Endodermal cell (in vitro differentiated cells): Measurements from ENCODE around the gene PDCD10. TPM values are rescaled to one million over a fixed set of nuclear protein-coding genes. Genes with fewer than 3 reads are reported as not detected.

Experiments used
- DNase-seq: peaks from one replicate; pipeline ENCODE4 v3.0.0-alpha.2; 2017
- H3K27ac ChIP-seq: 2 replicates; pipeline ENCODE4 v1.5.1; 2013; ENCODE audit warnings: mild to moderate bottlenecking, low read depth, low read length, moderate library complexity
- H3K27me3 ChIP-seq: 2 replicates; pipeline ENCODE4 v1.6.1; 2013; ENCODE audit warnings: mild to moderate bottlenecking, low read length, moderate library complexity; ENCODE audit not compliant: insufficient read depth, control insufficient read depth, poor library complexity, severe bottlenecking
- H3K36me3 ChIP-seq: 2 replicates; pipeline ENCODE4 v1.7.0; 2013; ENCODE audit warnings: mild to moderate bottlenecking, low read length, moderate library complexity; ENCODE audit not compliant: control insufficient read depth, insufficient read depth
- H3K4me1 ChIP-seq: one replicate; pipeline ENCODE4 v1.7.0; 2013; ENCODE audit warnings: low read length; ENCODE audit not compliant: control insufficient read depth, insufficient read depth
- H3K4me3 ChIP-seq: 2 replicates; pipeline ENCODE4 v1.5.1; 2013; ENCODE audit warnings: mild to moderate bottlenecking, low read length, moderate library complexity
- H3K9ac ChIP-seq: 2 replicates; pipeline ENCODE4 v1.6.1; 2013; ENCODE audit warnings: mild to moderate bottlenecking, low read length, moderate library complexity; ENCODE audit not compliant: poor library complexity, severe bottlenecking; ENCODE audit errors: extremely low read depth
- H3K9me3 ChIP-seq: 2 replicates; pipeline ENCODE4 v1.6.1; 2013; ENCODE audit warnings: mild to moderate bottlenecking, low read length, moderate library complexity; ENCODE audit not compliant: control insufficient read depth
- H3K27ac Mint-ChIP-seq: 2 replicates; pipeline ENCODE4 v1.8.0; 2020; ENCODE audit warnings: mixed read lengths
- H3K27me3 Mint-ChIP-seq: 2 replicates; pipeline ENCODE4 v1.8.0; 2021; ENCODE audit warnings: mild to moderate bottlenecking, mixed read lengths; ENCODE audit not compliant: insufficient read depth
- H3K36me3 Mint-ChIP-seq: 2 replicates; pipeline ENCODE4 v1.8.0; 2020; ENCODE audit warnings: low read depth, mixed read lengths
- H3K4me1 Mint-ChIP-seq: 2 replicates; pipeline ENCODE4 v1.8.0; 2020; ENCODE audit warnings: mixed read lengths
- H3K4me3 Mint-ChIP-seq: 2 replicates; pipeline ENCODE4 v1.8.0; 2020; ENCODE audit warnings: mild to moderate bottlenecking, moderate library complexity, mixed read lengths
- H3K9me3 Mint-ChIP-seq: 2 replicates; pipeline ENCODE4 v1.8.0; 2020; ENCODE audit warnings: mild to moderate bottlenecking, mixed read lengths
- CTCF ChIP-seq: fragments of 200-600 bp; sonication (generic); conservative IDR thresholded peaks from 2 replicates; pipeline ENCODE4 v1.5.0; 2021; ENCODE audit warnings: antibody characterized with exemption, mild to moderate bottlenecking
- WGBS, 2 experiments: methylation state at CpG; one replicate each; pipeline versions ENCODE4 v1.1.5 to v1.1.7; 2013; ENCODE audit warnings: missing lambda C conversion rate in 2 of 2, mixed read lengths in 1 of 2; ENCODE audit not compliant: insufficient coverage in 1 of 2, insufficient read length in 1 of 2; 5-methylcytosine and 5-hydroxymethylcytosine counted together
- total RNA-seq, 2 donors: library from RNA; stranded (reverse); fragmentation: NEBNext Ultra II Directional in 1 of 2; extraction: Animal tissue kit (Norgen Biotek cat#: 25700) in 1 of 2; gene quantifications; 2 replicates in 1 of 2; 3 replicates in 1 of 2; pipeline ENCODE4 v1.2.1, GENCODE V29; 2021

The PDCD10 gene
- total RNA-seq, 2 donors from 2014 or later, result 75.2 to 84.8 TPM

GRCh38 chr3:167718582-167718981, 16.1 kb downstream of the PDCD10 start:
- Mint-ChIP-seq H3K36me3 (peaks cover 84% of the 10 kb centered on the region), H3K9me3 (peaks cover 19% of the 10 kb centered on the region), H3K27me3 (no peaks in the 10 kb centered on the region), H3K27ac (no peak overlapping the region), H3K4me3 (no peak overlapping the region), H3K4me1 (peaks cover 7% of the 10 kb centered on the region)
- Histone ChIP-seq H3K9me3 (peaks cover 59% of the 10 kb centered on the region), H3K27ac (no peak overlapping the region), H3K4me1 (peaks cover under 1% of the 10 kb centered on the region), H3K36me3 (peaks cover 86% of the 10 kb centered on the region), H3K9ac (no peak overlapping the region), H3K4me3 (no peak overlapping the region), H3K27me3 (no peaks in the 10 kb centered on the region)
- TF ChIP-seq CTCF, result no peak
- WGBS, 2 experiments, result 94 to 100% methylated on average over 1 of the region's 1 CpG
- no peak for DNase-seq

DNA sequence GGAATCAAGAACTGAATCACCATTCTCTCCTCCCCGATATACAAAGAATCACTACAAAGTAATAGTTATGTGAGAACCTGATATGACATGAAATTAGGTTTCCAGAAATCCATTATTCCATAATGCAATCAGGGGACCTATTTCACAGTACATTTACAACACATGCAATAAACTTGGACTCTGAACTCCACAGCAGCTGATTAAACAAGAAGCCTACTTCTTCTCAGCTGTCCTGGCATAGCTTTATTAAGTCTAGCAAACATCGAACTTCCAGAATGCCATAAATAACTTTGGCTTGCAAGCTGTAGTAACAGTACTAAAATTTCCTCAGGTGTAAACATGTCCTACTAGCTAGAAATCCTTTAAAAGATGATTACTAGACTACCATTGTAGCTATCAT, 17.8 kb downstream of the PDCD10 start:
- H3K4me1 Mint-ChIP-seq, result no peaks in the 10 kb centered on the region
- Histone ChIP-seq H3K27ac (no peak overlapping the region), H3K36me3 (peaks cover 90% of the 10 kb centered on the region), H3K27me3 (no peaks in the 10 kb centered on the region), H3K9ac (no peak overlapping the region), H3K9me3 (peaks cover 59% of the 10 kb centered on the region), H3K4me3 (no peak overlapping the region), H3K4me1 (no peaks in the 10 kb centered on the region)
- 92 to 100% methylated on average over 1 of the region's 2 CpGs for WGBS, 2 experiments
- no peak for TF ChIP-seq CTCF
- H3K36me3 Mint-ChIP-seq, result peaks cover 89% of the 10 kb centered on the region
- H3K27ac Mint-ChIP-seq, result no peak overlapping the region
- peaks cover 29% of the 10 kb centered on the region for H3K9me3 Mint-ChIP-seq
- DNase-seq, result no peak
- H3K27me3 Mint-ChIP-seq, result no peaks in the 10 kb centered on the region
- no peak overlapping the region for H3K4me3 Mint-ChIP-seq

- no peak overlapping the region for H3K4me3 Mint-ChIP-seq
- H3K4me1 ChIP-seq, result no peaks in the 10 kb centered on the region
- peaks cover 86% of the 10 kb centered on the region for H3K36me3 ChIP-seq
- peaks cover 91% of the 10 kb centered on the region for H3K36me3 Mint-ChIP-seq
- H3K4me3 ChIP-seq, result no peak overlapping the region
- no peak overlapping the region for H3K27ac Mint-ChIP-seq
- no peak overlapping the region for H3K27ac ChIP-seq
- peaks cover 42% of the 10 kb centered on the region for H3K9me3 ChIP-seq
- WGBS, 2 experiments, result 100% methylated on average over 1 of the region's 1 CpG; no CpG with 5 or more reads in 1 of the 2 experiments
- no peaks in the 10 kb centered on the region for H3K27me3 ChIP-seq
- peaks cover 18% of the 10 kb centered on the region for H3K9me3 Mint-ChIP-seq
- DNase-seq, result no peak
- H3K4me1 Mint-ChIP-seq, result peaks cover 19% of the 10 kb centered on the region
- H3K9ac ChIP-seq, result no peak overlapping the region
- H3K27me3 Mint-ChIP-seq, result no peaks in the 10 kb centered on the region
- TF ChIP-seq CTCF, result no peak
Observed at GRCh38 chr3:167714871-167715270, 19.8 kb downstream of the PDCD10 start.
